Liver (tissue), 9 donors: ENCODE measurements around the gene EARS2. TPM values are rescaled to one million over a fixed set of nuclear protein-coding genes. Genes with fewer than 3 reads are reported as not detected.

ENCODE experiments used
- DNase-seq: peaks from one replicate; pipeline ENCODE4 v3.0.0-alpha.2; 2017; ENCODE audit warnings: low spot score
- H3K27ac ChIP-seq, 2 donors: one replicate each; pipeline ENCODE4 v1.7.0; 2013; ENCODE audit warnings: inconsistent platforms in 2 of 2, low read length in 2 of 2, control low read depth in 1 of 2, low read depth in 1 of 2, mild to moderate bottlenecking in 1 of 2
- H3K27me3 ChIP-seq, 4 donors: one replicate each; pipeline versions ENCODE4 v1.6.1 to v1.7.0; 2013; ENCODE audit warnings: low read length in 3 of 4, inconsistent platforms in 1 of 4, mild to moderate bottlenecking in 1 of 4, moderate library complexity in 1 of 4; ENCODE audit not compliant: control insufficient read depth in 4 of 4, insufficient read depth in 4 of 4
- H3K36me3 ChIP-seq, 4 donors: one replicate each; pipeline versions ENCODE4 v1.6.1 to v1.7.0; 2013; ENCODE audit warnings: low read length in 3 of 4, mild to moderate bottlenecking in 3 of 4, low read depth in 1 of 4, moderate library complexity in 1 of 4; ENCODE audit not compliant: control insufficient read depth in 4 of 4, insufficient read depth in 3 of 4
- H3K4me1 ChIP-seq, 4 donors: one replicate each; pipeline versions ENCODE4 v1.6.1 to v1.7.0; 2013; ENCODE audit warnings: low read length in 3 of 4, mild to moderate bottlenecking in 3 of 4, moderate library complexity in 1 of 4; ENCODE audit not compliant: control insufficient read depth in 4 of 4, insufficient read depth in 4 of 4
- H3K4me3 ChIP-seq, 3 donors: one replicate each; pipeline versions ENCODE4 v1.6.1 to v1.7.0; 2013; ENCODE audit warnings: low read length in 3 of 3, control low read depth in 1 of 3, low read depth in 1 of 3, mild to moderate bottlenecking in 1 of 3
- H3K9ac ChIP-seq, 2 donors: one replicate each; pipeline ENCODE4 v1.7.0; 2013; ENCODE audit warnings: low read length in 2 of 2, mild to moderate bottlenecking in 2 of 2, moderate library complexity in 2 of 2, control low read depth in 1 of 2, low read depth in 1 of 2
- H3K9me3 ChIP-seq, 4 donors: one replicate each; pipeline versions ENCODE4 v1.6.1 to v1.7.0; 2013; ENCODE audit warnings: low read length in 3 of 4; ENCODE audit not compliant: control insufficient read depth in 4 of 4
- ATF3 ChIP-seq: IDR thresholded peaks from 2 replicates; pipeline ENCODE4 v1.6.1; 2016; ENCODE audit warnings: antibody characterized with exemption
- CTCF ChIP-seq: fragments of 150-350 bp; IDR thresholded peaks from 2 replicates; pipeline ENCODE4 v1.5.1; 2017; ENCODE audit warnings: improper control_type of control experiment, low read depth, low read length; ENCODE audit not compliant: missing input control
- EGR1 ChIP-seq, 2 donors: IDR thresholded peaks; 2 replicates each; pipeline ENCODE4 v1.6.1; 2016 to 2018; ENCODE audit warnings: antibody characterized with exemption in 2 of 2, low read depth in 2 of 2
- FOXA2 ChIP-seq: IDR thresholded peaks from 2 replicates; pipeline ENCODE4 v1.6.1; 2016; ENCODE audit warnings: antibody characterized with exemption
- GABPA ChIP-seq, 2 donors: IDR thresholded peaks in 1 of 2; conservative IDR thresholded peaks in 1 of 2; 2 replicates each; pipeline ENCODE4 v1.6.1; 2016; ENCODE audit warnings: antibody characterized with exemption in 2 of 2, mild to moderate bottlenecking in 1 of 2, moderate library complexity in 1 of 2
- MAX ChIP-seq: IDR thresholded peaks from 2 replicates; pipeline ENCODE4 v1.6.1; 2016; ENCODE audit warnings: antibody characterized with exemption
- NR2F2 ChIP-seq: IDR thresholded peaks from 2 replicates; pipeline ENCODE4 v1.6.1; 2016; ENCODE audit warnings: antibody characterized with exemption
- REST ChIP-seq: IDR thresholded peaks from 2 replicates; pipeline ENCODE4 v1.6.1; 2016; ENCODE audit warnings: antibody characterized with exemption, mild to moderate bottlenecking
- TAF1 ChIP-seq: conservative IDR thresholded peaks from 2 replicates; pipeline ENCODE4 v1.6.1; 2016; ENCODE audit warnings: antibody characterized with exemption, mild to moderate bottlenecking
- ZBTB33 ChIP-seq: IDR thresholded peaks from 2 replicates; pipeline ENCODE4 v1.6.1; 2016; ENCODE audit warnings: antibody characterized with exemption
- WGBS: extraction: QIAGEN DNeasy Blood & Tissue Kit; methylation state at CpG from one replicate; pipeline ENCODE4 v1.1.7; 2013; 5-methylcytosine and 5-hydroxymethylcytosine counted together
- polyA plus RNA-seq, 2 donors: library from polyadenylated mRNA; stranded (reverse) in 1 of 2; unstranded in 1 of 2; fragments of 200-250 nt in 1 of 2; fragments of >200 nt in 1 of 2; fragmentation: Nextera tagmentation in 1 of 2; extraction: Ambion mirVana in 1 of 2; gene quantifications; one replicate each; pipeline versions ENCODE4 v1.2.1 to v1.2.3, GENCODE V29; 2013 to 2015
- total RNA-seq, 2 donors: library from RNA; depleted of rRNA; stranded (reverse); fragments of >200 nt; gene quantifications; one replicate each; pipeline ENCODE4 v1.2.3, GENCODE V29; 2014
- donor health status: healthy.
- donor health status: healthy.
- donor health status: healthy.
- donor health status: healthy.
- donor health status: healthy.

EARS2 gene
- total and polyA plus RNA-seq, 4 donors: 11.6 to 31.0 (median 19.6) TPM

- Histone ChIP-seq H3K4me1 (no peaks in the 10 kb centered on the region), H3K9me3 (no peaks in the 10 kb centered on the region), H3K27me3 (no peaks in the 10 kb centered on the region), H3K36me3 (peaks cover 11 to 32% (median 22%) of the 10 kb centered on the region in 4 donors), H3K27ac (no peak overlapping the region), H3K4me3 (no peak overlapping the region), H3K9ac (no peak overlapping the region)
- no peak for DNase-seq
- WGBS: 77% methylated on average over 5 of the region's 5 CpGs
- TF ChIP-seq FOXA2: no peak
- no peak for TF ChIP-seq ATF3
- TF ChIP-seq REST: no peak
- TF ChIP-seq EGR1 (IDR thresholded peaks at IDR 0.05; ENCODE audit: low read depth in 2 of 2): no peak
Measured at GRCh38 chr16:23578101-23578830, 21.1 kb upstream of the EARS2 start.

- H3K9ac ChIP-seq: no peak overlapping the region
- TF ChIP-seq EGR1 (IDR thresholded peaks at IDR 0.05; ENCODE audit: low read depth in 2 of 2) (no peak), NR2F2 (no peak), ZBTB33 (no peak), GABPA (IDR thresholded peaks at IDR 0.05 in 1 of 2, conservative IDR thresholded peaks at IDR 0.05 in 1 of 2) (no peak), CTCF (no peak), FOXA2 (no peak), MAX (no peak), REST (no peak), TAF1 (no peak)
- WGBS: 95% methylated on average over 2 of the region's 2 CpGs
Measured at GRCh38 chr16:23577493-23577892, 20.3 kb upstream of the EARS2 start.

More at GRCh38 chr16:23577493-23577892, 20.3 kb upstream of the EARS2 start:
- H3K4me3 ChIP-seq: no peak overlapping the region
- H3K27me3 ChIP-seq: no peaks in the 10 kb centered on the region
- peaks cover 12 to 39% (median 29%) of the 10 kb centered on the region in 4 donors for H3K36me3 ChIP-seq
- no peaks in the 10 kb centered on the region for H3K4me1 ChIP-seq
- H3K27ac ChIP-seq: no peak overlapping the region
- no peaks in the 10 kb centered on the region for H3K9me3 ChIP-seq
- no peak for DNase-seq
